Activated naive CD4-positive, alpha-beta T cell treated with anti-CD3 and anti-CD28 coated beads, Interleukin-2, amount 50 U/mL, for 24 hours (primary cell): ENCODE measurements around the gene ACKR2.

ENCODE experiments used
- H3K27ac Mint-ChIP-seq: one replicate; pipeline ENCODE4 v1.8.0; 2021; ENCODE audit warnings: mild to moderate bottlenecking, mixed read lengths
- H3K27me3 Mint-ChIP-seq: one replicate; pipeline ENCODE4 v1.8.0; 2021; ENCODE audit warnings: mixed read lengths
- H3K36me3 Mint-ChIP-seq: one replicate; pipeline ENCODE4 v1.8.0; 2021; ENCODE audit warnings: mixed read lengths
- H3K4me1 Mint-ChIP-seq: one replicate; pipeline ENCODE4 v1.8.0; 2021; ENCODE audit warnings: mixed read lengths
- H3K4me3 Mint-ChIP-seq: one replicate; pipeline ENCODE4 v1.8.0; 2021; ENCODE audit warnings: mild to moderate bottlenecking, mixed read lengths
- H3K9me3 Mint-ChIP-seq: one replicate; pipeline ENCODE4 v1.8.0; 2021; ENCODE audit warnings: mixed read lengths

Gene ACKR2

GRCh38 chr3:42855219-42855546 is 45.9 kb downstream of the ACKR2 start:
- H3K9me3 Mint-ChIP-seq, result no peaks in the 10 kb centered on the region

DNA sequence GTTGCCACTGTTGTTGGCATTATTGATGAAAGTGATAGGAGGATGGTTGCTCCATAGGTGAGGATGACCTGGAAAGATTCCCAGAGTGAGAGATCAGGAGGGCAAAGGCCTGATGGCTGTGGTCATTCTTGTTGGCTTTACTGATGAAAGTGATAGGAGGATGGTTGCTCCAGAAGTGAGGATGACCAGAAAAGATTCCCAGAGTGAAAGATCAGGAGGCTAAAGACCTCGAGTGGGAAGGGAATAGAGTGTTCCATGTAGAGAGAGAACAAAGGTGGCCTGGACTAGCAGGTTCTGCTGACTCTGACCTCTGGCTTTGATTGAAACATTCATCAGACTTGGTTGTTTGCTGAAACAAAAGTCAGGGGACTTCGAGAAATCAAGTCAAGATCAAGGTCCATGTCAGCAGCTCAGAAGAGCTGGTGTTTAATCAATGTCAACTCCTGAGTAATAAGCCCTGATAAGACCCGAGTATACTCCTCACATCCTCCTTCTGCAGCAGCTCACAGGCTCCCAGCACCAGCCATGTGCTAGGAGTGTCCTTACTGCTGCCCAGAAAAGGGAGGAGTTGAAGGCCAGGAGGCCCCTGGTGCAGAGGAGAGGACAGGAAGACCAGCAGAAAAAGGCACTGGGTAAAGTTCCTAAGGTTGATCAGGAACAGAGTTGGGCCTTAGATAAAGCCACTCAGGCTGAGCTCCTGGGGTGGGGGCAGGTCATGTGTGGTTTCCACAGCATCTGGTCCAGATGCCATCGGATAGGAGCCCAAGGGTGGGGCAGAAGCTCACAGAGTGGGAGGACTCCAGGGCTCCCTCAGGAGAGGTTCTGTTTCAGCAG is 46.5 kb downstream of the ACKR2 start:
- H3K36me3 Mint-ChIP-seq, result no peaks in the 10 kb centered on the region
- no peaks in the 10 kb centered on the region for H3K9me3 Mint-ChIP-seq
- H3K4me1 Mint-ChIP-seq, result no peaks in the 10 kb centered on the region
- H3K27ac Mint-ChIP-seq, result no peak overlapping the region
- H3K4me3 Mint-ChIP-seq, result no peak overlapping the region
- peaks cover 6% of the 10 kb centered on the region for H3K27me3 Mint-ChIP-seq

More at GRCh38 chr3:42855219-42855546, 45.9 kb downstream of the ACKR2 start:
- no peak overlapping the region for H3K27ac Mint-ChIP-seq
- peaks cover 2% of the 10 kb centered on the region for H3K27me3 Mint-ChIP-seq
- no peaks in the 10 kb centered on the region for H3K36me3 Mint-ChIP-seq
- H3K4me1 Mint-ChIP-seq, result no peaks in the 10 kb centered on the region
- no peak overlapping the region for H3K4me3 Mint-ChIP-seq

- H3K36me3 Mint-ChIP-seq, result no peaks in the 10 kb centered on the region
- no peaks in the 10 kb centered on the region for H3K4me1 Mint-ChIP-seq
- H3K27ac Mint-ChIP-seq, result no peak overlapping the region
- no peak overlapping the region for H3K4me3 Mint-ChIP-seq
- peaks cover 6% of the 10 kb centered on the region for H3K27me3 Mint-ChIP-seq
- no peaks in the 10 kb centered on the region for H3K9me3 Mint-ChIP-seq
These were observed 47.3 kb downstream of the ACKR2 start for GRCh38 chr3:42856544-42856943.

- Mint-ChIP-seq H3K4me1 (no peaks in the 10 kb centered on the region), H3K27me3 (peaks cover 4% of the 10 kb centered on the region), H3K36me3 (no peaks in the 10 kb centered on the region), H3K4me3 (no peak overlapping the region), H3K9me3 (no peaks in the 10 kb centered on the region), H3K27ac (no peak overlapping the region)
These were observed 55.2 kb downstream of the ACKR2 start for GRCh38 chr3:42864321-42864950.

DNA sequence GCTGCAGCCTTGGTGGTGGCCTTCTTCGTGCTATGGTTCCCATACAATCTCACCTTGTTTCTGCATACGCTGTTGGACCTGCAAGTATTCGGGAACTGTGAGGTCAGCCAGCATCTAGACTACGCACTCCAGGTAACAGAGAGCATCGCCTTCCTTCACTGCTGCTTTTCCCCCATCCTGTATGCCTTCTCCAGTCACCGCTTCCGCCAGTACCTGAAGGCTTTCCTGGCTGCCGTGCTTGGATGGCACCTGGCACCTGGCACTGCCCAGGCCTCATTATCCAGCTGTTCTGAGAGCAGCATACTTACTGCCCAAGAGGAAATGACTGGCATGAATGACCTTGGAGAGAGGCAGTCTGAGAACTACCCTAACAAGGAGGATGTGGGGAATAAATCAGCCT is 56.0 kb downstream of the ACKR2 start:
- H3K4me3 Mint-ChIP-seq, result no peak overlapping the region
- H3K27me3 Mint-ChIP-seq, result peaks cover 4% of the 10 kb centered on the region
- no peaks in the 10 kb centered on the region for H3K36me3 Mint-ChIP-seq
- H3K9me3 Mint-ChIP-seq, result no peaks in the 10 kb centered on the region
- no peak overlapping the region for H3K27ac Mint-ChIP-seq
- no peaks in the 10 kb centered on the region for H3K4me1 Mint-ChIP-seq

DNA sequence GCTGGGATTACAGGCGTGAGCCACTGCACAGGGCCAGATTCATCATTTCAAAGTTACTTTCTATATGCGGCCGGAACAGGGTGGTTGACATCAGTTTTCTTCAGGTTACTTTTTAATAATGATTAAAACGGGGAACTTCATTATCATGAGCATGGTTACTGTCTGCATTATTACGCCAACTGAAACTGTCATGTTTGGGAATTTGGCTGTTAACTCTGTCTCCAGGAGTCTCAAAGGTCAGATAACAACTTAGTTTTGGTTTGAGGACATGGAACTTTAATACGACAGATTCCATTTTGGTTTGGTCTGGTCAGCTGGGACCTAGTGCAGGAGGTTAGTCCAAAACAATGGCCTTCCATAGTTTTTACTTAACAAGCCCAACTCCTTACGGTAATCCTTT is 57.9 kb downstream of the ACKR2 start:
- H3K27me3 Mint-ChIP-seq, result no peaks in the 10 kb centered on the region
- H3K9me3 Mint-ChIP-seq, result no peaks in the 10 kb centered on the region
- H3K4me1 Mint-ChIP-seq, result no peaks in the 10 kb centered on the region
- H3K36me3 Mint-ChIP-seq, result no peaks in the 10 kb centered on the region
- no peak overlapping the region for H3K27ac Mint-ChIP-seq
- H3K4me3 Mint-ChIP-seq, result no peak overlapping the region

- H3K27me3 Mint-ChIP-seq, result no peaks in the 10 kb centered on the region
- no peaks in the 10 kb centered on the region for H3K9me3 Mint-ChIP-seq
- H3K4me1 Mint-ChIP-seq, result no peaks in the 10 kb centered on the region
- no peaks in the 10 kb centered on the region for H3K36me3 Mint-ChIP-seq
- H3K4me3 Mint-ChIP-seq, result no peak overlapping the region
- no peak overlapping the region for H3K27ac Mint-ChIP-seq
These were observed 59.6 kb downstream of the ACKR2 start for GRCh38 chr3:42868841-42869240.

DNA sequence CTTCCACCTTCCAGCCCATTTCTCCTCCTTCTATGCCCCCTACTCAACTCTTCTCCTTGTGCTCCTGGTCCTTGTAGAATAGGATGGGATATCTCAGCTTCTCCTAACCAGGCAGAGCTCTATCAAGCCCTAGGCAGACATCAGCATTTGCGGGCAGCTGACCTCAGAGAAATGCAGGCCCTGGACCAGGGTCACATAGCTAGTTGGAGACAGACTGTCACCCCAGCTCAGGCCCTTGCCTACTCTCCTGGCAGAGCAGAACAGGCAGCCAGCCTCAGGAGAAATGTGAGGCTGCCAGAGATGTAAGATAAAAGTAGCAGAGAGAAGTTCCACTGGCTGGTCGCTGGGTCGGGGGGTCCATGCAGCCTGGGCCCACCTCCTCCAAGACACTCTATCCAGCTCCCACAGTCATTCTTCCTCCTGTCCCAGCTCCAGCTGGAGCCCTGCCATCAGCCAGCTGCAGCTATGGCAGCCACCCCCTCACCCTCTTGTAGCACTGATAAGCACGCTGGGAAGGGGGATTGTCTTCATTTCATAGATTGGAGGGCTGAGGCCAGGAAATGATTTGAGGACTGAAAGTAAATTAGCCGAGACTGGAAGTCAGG is 62.4 kb downstream of the ACKR2 start:
- H3K4me1 Mint-ChIP-seq, result no peaks in the 10 kb centered on the region
- H3K27me3 Mint-ChIP-seq, result no peaks in the 10 kb centered on the region
- H3K27ac Mint-ChIP-seq, result no peak overlapping the region

DNA sequence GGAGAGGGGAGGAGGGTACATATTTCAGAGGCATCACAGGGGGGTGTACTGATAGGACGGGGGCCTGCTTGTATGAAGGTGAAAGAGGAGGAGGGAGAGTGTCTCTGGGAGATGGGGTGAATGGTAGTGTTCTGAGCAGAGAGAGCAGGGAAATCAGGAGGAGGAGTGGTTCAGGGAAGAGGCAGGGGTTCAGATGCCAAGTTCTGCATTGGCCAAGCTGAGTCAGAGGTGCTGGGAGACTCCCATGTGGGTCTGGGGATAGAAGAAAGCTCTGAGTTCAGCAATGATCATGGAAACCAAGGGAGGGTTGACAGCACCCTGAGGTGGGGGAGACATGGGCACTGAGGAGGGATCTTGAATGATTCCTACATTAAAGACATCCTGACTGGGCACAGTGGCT is 63.5 kb downstream of the ACKR2 start:
- Mint-ChIP-seq H3K36me3 (no peaks in the 10 kb centered on the region), H3K27ac (no peak overlapping the region), H3K9me3 (no peaks in the 10 kb centered on the region), H3K4me1 (no peaks in the 10 kb centered on the region), H3K4me3 (no peak overlapping the region), H3K27me3 (no peaks in the 10 kb centered on the region)

More for the DNA sequence above, 62.4 kb downstream of the ACKR2 start:
- Mint-ChIP-seq H3K9me3 (no peaks in the 10 kb centered on the region), H3K36me3 (no peaks in the 10 kb centered on the region), H3K4me3 (no peak overlapping the region)

- Mint-ChIP-seq H3K4me3 (no peak overlapping the region), H3K27ac (no peak overlapping the region), H3K4me1 (no peaks in the 10 kb centered on the region), H3K36me3 (no peaks in the 10 kb centered on the region), H3K9me3 (no peaks in the 10 kb centered on the region), H3K27me3 (no peaks in the 10 kb centered on the region)
These were observed 64.2 kb downstream of the ACKR2 start for GRCh38 chr3:42873221-42873982.

DNA sequence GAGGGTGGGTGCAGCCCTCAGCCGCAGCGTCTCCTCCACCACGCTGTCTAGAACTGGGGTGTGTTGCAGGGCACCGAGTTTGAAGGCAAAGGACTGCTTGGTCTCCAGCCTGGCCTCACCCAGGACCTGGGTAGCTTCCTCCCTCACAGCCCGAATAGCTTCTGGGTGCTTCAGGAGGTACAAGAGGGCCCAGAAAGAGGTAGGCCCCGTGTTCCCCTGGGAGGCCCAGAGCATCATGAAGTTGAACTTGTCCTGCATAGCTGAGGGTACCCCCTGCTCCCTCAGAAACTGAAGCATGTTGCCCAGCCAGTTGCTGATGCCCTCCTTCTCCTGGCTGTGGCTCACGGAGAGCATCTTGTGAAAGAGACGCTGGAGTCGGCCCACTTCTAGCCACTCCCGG is 65.5 kb downstream of the ACKR2 start:
- H3K27me3 Mint-ChIP-seq, result no peaks in the 10 kb centered on the region
- H3K9me3 Mint-ChIP-seq, result no peaks in the 10 kb centered on the region
- H3K4me3 Mint-ChIP-seq, result no peak overlapping the region
- no peaks in the 10 kb centered on the region for H3K36me3 Mint-ChIP-seq
- H3K4me1 Mint-ChIP-seq, result no peaks in the 10 kb centered on the region
- no peak overlapping the region for H3K27ac Mint-ChIP-seq

- Mint-ChIP-seq H3K27ac (no peak within 1 kb of the TSS), H3K9me3 (no peaks in the 10 kb centered on the region), H3K27me3 (no peaks in the 10 kb centered on the region), H3K4me1 (peaks cover 4% of the 10 kb centered on the region), H3K36me3 (no peaks in the 10 kb centered on the region), H3K4me3 (no peak within 1 kb of the TSS)
These were observed 66.3 kb downstream of the ACKR2 start, which contains the start of gene CYP8B1 for GRCh38 chr3:42875325-42876151. Gene CYP8B1, minus strand, starts transcription at chr3:42875879. Its CDS starts 63 bp downstream, at chr3:42875816.

DNA sequence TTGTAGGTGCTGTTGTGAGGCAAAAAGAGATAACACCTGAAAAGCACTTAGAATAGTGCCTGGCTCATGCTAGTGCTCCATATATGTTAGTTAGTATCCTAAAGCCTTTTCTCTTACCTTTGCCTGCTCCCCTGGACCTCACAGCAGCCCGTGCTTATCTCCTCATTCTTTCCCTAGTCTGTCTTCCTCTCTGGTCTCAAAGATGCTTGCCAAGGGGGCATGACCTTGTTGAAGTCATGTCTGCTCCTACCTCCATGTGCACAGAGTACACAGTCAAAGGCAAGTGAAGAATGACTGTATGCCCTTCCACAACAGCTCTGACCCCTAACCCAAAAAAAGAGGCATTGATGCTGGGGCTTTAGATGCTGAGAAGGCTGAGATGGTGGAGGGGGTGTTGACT is 67.2 kb downstream of the ACKR2 start:
- H3K27me3 Mint-ChIP-seq, result no peaks in the 10 kb centered on the region
- no peak overlapping the region for H3K4me3 Mint-ChIP-seq

DNA sequence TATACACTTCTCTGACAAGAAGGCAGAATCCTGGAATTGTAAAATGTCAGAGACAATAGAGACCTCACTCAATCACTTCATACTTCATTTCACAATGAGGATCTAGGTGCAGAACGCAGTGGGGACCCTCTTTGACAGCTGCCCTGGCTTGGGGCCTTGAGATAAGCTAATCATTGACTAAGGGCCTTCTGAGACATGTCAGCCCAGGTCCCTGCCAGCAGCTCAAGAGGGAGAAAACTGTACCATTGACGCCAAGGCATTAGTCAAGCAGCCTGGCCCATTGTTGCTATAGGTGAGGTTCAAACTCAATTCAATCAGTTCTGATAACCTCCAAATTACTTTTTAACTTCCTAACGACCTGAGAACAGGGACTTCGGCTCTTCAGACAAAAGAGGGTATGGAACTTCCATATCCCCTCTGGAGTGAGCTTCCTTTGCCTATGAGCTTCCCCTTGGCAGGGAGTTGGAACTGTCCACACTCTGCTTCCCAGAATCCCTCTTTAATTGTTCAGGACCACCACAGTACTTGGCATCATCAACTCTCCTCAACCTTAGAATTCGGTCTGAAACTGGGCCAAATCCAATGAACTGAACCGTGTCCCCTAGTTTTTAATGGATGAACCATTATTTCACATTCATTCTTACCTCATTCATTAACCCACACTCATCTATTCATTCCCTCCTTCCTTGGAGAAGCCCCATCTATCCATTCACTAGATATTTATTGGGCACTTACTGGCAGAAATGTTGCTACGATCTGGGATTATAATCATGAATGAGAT is 67.9 kb downstream of the ACKR2 start:
- Mint-ChIP-seq H3K36me3 (no peaks in the 10 kb centered on the region), H3K4me3 (no peak overlapping the region), H3K27me3 (no peaks in the 10 kb centered on the region), H3K9me3 (no peaks in the 10 kb centered on the region), H3K27ac (no peak overlapping the region), H3K4me1 (peaks cover 14% of the 10 kb centered on the region)

More for the DNA sequence above, 67.2 kb downstream of the ACKR2 start:
- H3K9me3 Mint-ChIP-seq, result no peaks in the 10 kb centered on the region
- H3K27ac Mint-ChIP-seq, result no peak overlapping the region
- no peaks in the 10 kb centered on the region for H3K36me3 Mint-ChIP-seq
- H3K4me1 Mint-ChIP-seq, result peaks cover 9% of the 10 kb centered on the region
